ENCODE data around the gene CHI3L2. TPM values are rescaled to one million over a fixed set of nuclear protein-coding genes. Genes with fewer than 3 reads are reported as not detected.

Gene CHI3L2
- total RNA-seq, 2 donors from 2014 or later: 0.40 to 1.2 TPM

- ATAC-seq (no peak), DNase-seq (no peak)
- intact Hi-C loops (cut with DNase I, micrococcal nuclease): no loop called here
Observed at GRCh38 chr1:111236379-111236778, 8.9 kb downstream of the CHI3L2 start.

GRCh38 chr1:111236806-111237205 is 9.3 kb downstream of the CHI3L2 start:
- DNase-seq (no peak), ATAC-seq (no peak)
- intact Hi-C loops (cut with DNase I, micrococcal nuclease): no loop called here

DNA sequence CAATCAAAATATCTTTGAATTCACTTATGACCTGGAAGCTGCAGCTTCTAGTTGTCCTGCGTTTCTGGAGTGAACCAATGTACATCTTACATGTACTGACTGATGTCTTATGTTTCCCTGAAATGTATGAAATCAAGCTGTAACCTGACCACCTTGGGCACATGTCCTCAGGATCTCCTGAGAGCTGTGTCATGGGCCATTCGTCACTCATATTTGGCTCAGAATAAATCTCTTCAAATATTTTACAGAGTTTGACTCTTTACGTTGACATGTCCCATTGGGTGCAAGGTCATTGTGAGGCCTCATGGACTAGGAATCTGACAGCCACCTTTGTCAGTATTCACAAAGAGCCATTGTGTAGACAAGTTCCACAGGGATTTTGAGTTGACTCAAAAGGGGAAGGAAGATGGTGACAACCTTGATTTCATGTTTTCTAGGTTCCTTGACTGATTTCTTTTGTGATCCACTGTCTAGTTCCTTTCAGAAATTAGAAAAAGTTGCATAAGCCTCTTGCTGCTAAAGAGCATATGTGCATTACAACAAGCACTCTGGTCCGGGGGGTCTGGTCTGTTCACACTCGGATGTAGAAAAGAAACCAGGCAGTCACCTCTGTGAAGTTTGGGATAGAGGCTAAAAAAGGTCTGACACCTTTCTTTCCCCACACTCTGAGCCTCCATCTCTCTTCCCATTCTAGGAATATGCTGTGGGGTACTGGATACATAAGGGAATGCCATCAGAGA is 10.7 kb downstream of the CHI3L2 start:
- ATAC-seq (no peak), DNase-seq (no peak)
- intact Hi-C loops (cut with DNase I, micrococcal nuclease): no loop called here

DNA sequence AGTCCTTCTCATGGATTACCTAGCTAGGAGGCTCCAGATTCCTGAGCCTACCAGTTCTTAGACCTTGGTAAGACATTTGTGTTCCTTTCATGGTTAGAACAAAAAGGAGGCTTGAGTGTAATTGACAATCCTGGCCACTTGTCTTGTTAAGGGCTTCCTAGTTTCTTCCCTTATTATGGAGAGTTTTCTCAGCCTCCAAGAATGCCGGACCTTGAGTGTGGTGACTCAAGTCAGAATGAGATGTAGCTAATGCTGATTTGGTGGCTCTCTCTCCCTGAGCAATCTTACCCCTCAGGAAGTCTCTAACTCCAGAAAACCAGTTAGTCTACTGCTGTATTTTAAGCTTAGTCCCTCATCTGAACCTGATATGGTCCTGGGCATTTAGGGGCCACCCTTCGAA is 14.3 kb downstream of the CHI3L2 start:
- intact Hi-C loops (cut with DNase I, micrococcal nuclease): no loop called here
- DNase-seq (no peak), ATAC-seq (no peak)

GRCh38 chr1:111242805-111243523 is 15.5 kb downstream of the CHI3L2 start:
- no peak for ATAC-seq
- intact Hi-C loops (cut with DNase I, micrococcal nuclease): no loop called here
- DNase-seq: no peak

DNA sequence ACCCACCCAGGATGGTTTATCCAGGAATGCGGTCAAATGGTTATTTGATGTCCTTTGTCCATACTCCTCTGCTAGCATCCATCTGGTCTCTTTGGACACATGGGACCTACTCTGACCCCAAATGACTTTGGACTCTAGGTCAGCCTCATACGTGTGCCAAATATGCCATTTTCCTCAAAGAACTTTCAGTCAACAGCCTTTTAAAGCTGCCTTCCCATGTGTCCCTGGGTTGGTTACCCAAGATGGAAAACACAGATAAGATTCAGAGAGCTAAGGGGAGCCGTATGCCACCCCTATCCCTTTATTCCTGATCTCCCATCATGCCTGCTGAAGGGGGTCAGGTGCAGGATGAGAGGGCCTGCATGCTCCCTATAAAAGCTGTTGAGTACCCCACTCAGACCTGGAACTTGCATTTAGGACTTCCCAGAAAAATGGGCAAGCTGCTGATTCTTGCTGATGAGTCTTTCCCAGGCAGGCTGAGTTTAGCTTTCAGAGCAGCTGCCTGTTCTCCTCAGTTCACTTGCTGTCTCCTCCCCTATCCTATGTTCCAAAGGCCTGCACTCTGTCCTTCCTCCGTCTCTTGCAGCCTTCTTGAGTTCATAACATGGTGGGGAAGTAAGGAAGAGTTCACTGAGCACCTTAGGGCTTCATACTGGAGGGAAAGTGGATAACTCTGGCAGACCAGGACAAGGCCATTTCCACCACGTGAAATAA is 19.8 kb downstream of the CHI3L2 start:
- no peak for ATAC-seq
- DNase-seq: no peak
- intact Hi-C loops (cut with DNase I, micrococcal nuclease): no loop called here

DNA sequence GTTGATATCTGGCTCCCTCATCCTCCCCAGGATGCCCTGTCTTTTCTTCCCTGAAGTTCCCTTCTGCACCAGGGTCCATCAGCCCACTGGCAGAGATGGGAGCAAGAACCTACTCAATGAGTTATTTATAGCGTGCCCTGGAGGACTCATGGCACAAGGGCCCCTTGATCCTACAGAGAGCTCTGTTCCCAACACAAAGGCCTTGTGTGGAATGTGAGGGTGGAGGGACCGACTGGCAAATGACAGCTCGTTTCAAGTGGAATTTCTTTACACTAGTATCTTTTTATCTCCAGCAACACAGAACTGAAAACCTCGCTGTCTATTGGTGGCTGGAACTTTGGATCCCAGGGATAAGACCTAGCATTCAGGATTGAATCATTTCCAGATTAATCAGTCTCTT is 22.4 kb downstream of the CHI3L2 start:
- intact Hi-C loops (cut with DNase I, micrococcal nuclease): no loop called here
- ATAC-seq: no peak

GRCh38 chr1:111251570-111251969 is 24.1 kb downstream of the CHI3L2 start:
- intact Hi-C loops (cut with DNase I, micrococcal nuclease): no loop called here
- ATAC-seq: no peak
- no peak for DNase-seq

More for the DNA sequence above, 22.4 kb downstream of the CHI3L2 start:
- DNase-seq: no peak

- ATAC-seq: no peak
- DNase-seq: no peak
- intact Hi-C loops (cut with DNase I, micrococcal nuclease): no loop called here
Observed at GRCh38 chr1:111252786-111253185, 25.3 kb downstream of the CHI3L2 start.

DNA sequence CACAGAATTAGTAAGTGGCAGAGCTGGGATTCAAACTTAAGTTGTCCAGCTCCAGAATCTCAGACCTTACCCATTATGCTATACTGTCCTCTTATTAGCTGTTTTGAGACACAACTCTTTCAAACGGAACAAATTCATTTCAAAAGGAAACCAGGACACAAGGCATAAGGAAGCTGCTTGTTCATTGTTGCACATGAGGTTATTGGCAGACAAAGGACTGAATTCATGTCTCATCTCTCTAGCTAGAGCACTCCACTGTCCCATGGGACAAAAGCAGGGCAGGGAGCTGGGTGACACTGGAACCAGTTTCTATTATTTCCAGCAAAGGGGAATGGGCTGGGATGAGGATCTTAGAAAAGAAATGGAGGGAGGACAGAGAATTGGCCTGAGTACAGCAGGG is 26.4 kb downstream of the CHI3L2 start:
- no peak for ATAC-seq
- no peak for DNase-seq
- intact Hi-C loops (cut with DNase I, micrococcal nuclease): no loop called here

- intact Hi-C loops (cut with DNase I, micrococcal nuclease): no loop called here
- ATAC-seq: no peak
- no peak for DNase-seq
Observed at GRCh38 chr1:111256988-111257658, 29.6 kb downstream of the CHI3L2 start.

- ATAC-seq (no peak), DNase-seq (no peak)
- intact Hi-C loops (cut with DNase I, micrococcal nuclease): no loop called here
Observed at GRCh38 chr1:111267801-111268508, 40.4 kb downstream of the CHI3L2 start.

GRCh38 chr1:111269825-111270406 is 42.4 kb downstream of the CHI3L2 start:
- no peak for ATAC-seq
- DNase-seq: no peak
- intact Hi-C loops (cut with DNase I, micrococcal nuclease): no loop called here

DNA sequence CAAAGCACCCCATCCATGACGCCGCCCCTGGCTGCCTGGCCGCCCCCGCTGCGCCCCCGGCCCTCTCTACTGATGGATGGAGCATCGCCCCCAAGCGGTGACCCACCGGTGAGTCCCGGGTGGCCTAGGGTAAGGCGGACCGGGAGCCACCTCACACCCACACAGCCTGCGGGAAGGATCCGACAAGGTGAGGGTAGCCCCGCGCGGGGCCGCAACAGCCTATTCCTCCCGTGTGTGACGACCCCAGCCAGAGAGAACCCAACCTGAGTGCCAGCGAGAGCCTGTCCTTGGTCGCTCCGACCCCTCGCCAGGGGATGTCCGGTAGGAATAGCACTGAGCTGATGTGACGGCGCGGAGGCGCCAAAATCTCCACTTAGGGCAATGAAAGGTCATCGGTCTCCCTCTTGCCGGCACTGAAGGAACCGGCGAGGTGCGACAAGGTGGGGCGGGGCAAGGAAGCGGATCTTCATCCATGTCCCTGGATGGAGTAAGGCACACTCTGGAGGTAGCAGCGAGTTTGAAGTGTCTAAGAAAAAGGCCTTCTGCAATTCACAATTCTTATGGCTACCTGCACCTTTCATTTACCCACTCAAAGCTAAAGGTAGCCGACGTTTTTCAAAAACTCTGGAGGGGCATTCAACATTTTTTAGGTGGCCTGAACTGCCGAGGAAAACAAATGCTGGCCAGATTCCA is 43.4 kb downstream of the CHI3L2 start:
- DNase-seq (no peak), ATAC-seq (no peak)
- intact Hi-C loops (cut with DNase I, micrococcal nuclease): no loop called here

DNA sequence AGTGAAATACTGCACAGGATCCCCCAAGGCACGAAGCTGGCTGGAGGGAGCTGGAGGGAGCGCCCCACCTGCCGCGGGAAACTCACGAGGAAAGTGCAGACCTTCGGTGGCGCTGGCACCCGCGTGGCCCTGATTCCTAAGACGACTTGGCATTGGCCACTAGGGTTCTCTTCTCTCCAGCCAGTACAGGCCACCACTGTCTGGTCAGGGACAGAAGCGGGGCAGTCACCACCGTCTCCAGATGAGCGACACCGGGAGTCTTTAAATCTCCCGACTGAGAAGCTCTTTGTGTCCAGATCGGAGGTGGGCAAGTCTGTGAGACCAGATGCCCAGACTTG is 43.9 kb downstream of the CHI3L2 start:
- ATAC-seq: no peak
- no peak for DNase-seq
- intact Hi-C loops (cut with DNase I, micrococcal nuclease): no loop called here

DNA sequence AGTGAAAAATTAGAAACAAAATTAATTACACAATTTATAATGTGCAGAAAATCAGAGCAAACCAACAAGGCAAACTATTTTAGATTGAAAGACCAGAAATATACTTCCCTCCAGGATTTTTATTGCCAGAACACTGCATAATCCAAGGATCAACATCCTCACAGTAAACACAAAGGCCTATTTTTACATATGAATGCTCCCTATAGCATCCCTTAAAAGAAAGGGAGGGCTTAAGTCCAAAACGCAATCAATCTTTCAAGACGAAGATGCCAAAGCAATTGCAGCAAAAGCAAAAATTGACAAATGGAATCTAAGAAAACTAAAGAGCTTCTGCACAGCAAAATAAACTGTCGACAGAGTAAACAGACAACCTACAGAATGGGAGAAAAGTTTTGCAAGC is 44.6 kb downstream of the CHI3L2 start:
- intact Hi-C loops (cut with DNase I, micrococcal nuclease): no loop called here
- DNase-seq (no peak), ATAC-seq (no peak)

- intact Hi-C loops (cut with DNase I, micrococcal nuclease): no loop called here
- DNase-seq (no peak), ATAC-seq (no peak)
Observed at GRCh38 chr1:111274653-111275052, 47.1 kb downstream of the CHI3L2 start.

DNA sequence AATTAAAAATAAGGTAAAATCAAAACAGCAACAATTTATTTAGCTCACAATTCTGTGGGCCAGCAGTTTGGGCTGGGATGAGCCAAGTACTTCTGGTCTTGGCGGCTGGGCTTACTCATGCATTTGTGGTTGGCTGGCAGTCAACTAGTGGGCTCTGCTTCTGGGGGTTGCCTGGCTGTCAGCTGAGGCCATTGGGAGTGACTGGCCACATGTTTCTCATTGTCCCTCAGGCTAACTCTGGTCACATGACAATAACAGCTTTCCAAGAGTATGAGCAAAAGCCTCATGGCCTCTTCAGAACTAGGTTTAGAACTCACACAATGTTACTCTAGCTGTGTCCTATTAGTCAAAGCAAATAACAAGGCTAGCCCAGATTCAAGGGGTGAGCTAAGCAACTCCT is 47.6 kb downstream of the CHI3L2 start:
- ATAC-seq: no peak
- DNase-seq: peak in 1 of 2 donors; percentile 7
- intact Hi-C loops (cut with DNase I, micrococcal nuclease): no loop called here
